ENCODE results near the gene IGFLR1. TPM values are rescaled to one million over a fixed set of nuclear protein-coding genes. Genes with fewer than 3 reads are reported as not detected.

The IGFLR1 gene
- total and polyA plus RNA-seq, 4 experiments from 2014 or later, result 93.9 to 124 (median 109) TPM

- H3K27me3 Mint-ChIP-seq, result no peaks in the 10 kb centered on the region
- H3K27me3 ChIP-seq (ENCODE audit: insufficient read depth, low read length), result no peaks in the 10 kb centered on the region
- no peak overlapping the region for H3K4me3 ChIP-seq (ENCODE audit: low read length in 2 of 2)
- H3K9me3 Mint-ChIP-seq, result peaks cover 0 to 2% (median 0%) of the 10 kb centered on the region in 8 donors
- no peak overlapping the region for H3K27ac ChIP-seq (ENCODE audit: low read depth, low read length)
- H3K4me3 Mint-ChIP-seq, result no peak overlapping the region
- POLR2A ChIA-PET (ENCODE audit: partially characterized antibody), result no interaction called here
- no peak overlapping the region for H3K27ac Mint-ChIP-seq
- H3K36me3 ChIP-seq (ENCODE audit: insufficient read depth, low read length), result peaks cover 13% of the 10 kb centered on the region
- H3K4me1 ChIP-seq (ENCODE audit: insufficient read depth, low read length), result no peaks in the 10 kb centered on the region
- peaks cover 0 to 3% (median 2%) of the 10 kb centered on the region in 4 donors for H3K4me1 Mint-ChIP-seq
- H3K36me3 Mint-ChIP-seq, result peaks cover 4 to 27% of the 10 kb centered on the region in 2 donors
- no peak for DNase-seq
- intact Hi-C loops (cut with micrococcal nuclease), result no loop called here
- H3K9me3 ChIP-seq (ENCODE audit: control insufficient read depth in 1 of 2, low read length in 2 of 2), result no peaks in the 10 kb centered on the region
- CTCF ChIA-PET (ENCODE audit: partially characterized antibody), result no interaction called here
Measured at GRCh38 chr19:35768082-35768421, 25.8 kb upstream of the IGFLR1 start.

DNA sequence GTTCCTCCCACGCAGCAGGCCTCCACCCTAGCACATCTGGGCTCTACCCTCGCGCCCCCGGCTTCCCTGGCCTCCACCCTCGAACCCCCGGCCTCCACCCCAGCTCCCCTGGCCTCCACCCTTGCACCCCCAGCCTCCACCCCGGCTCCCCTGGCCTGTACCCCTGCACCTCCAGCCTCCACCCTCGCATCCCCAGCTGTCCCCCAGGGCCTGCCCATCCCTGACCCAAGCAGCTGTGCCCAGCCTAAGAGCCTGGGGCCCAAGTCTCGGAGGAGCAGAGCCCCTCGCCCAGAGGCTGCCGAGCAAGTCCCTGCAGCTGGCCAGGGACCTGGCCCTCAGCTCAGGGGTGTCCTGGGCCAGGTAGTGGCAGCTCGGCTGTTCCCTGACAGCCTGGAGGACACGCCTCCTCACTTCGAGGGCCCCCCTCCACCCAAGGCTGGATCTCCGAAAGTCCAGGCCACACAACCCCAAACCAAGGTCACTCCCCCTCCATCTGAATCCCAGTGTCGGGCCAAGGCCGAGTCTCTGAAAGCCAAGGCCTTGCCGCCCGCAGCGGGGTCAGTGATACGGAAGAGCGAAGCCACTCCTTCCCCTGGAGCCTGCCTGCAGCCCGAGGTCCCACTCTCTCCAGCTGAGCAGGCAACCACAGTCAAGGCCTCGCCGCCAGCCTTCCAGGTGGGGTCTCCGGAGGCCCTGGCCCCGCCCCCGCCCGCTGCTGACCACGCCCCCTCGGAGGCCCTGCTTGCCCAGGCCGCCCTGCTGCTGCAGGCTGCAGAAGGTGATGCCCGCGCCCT is 25.2 kb upstream of the IGFLR1 start:
- Mint-ChIP-seq H3K9me3 (peaks cover 0 to 2% (median 0%) of the 10 kb centered on the region in 8 donors), H3K27ac (no peak overlapping the region), H3K4me1 (peaks cover 0 to 3% (median under 1%) of the 10 kb centered on the region in 4 donors), H3K36me3 (peaks cover 4 to 27% of the 10 kb centered on the region in 2 donors), H3K4me3 (no peak overlapping the region), H3K27me3 (no peaks in the 10 kb centered on the region)
- Histone ChIP-seq H3K27ac (ENCODE audit: low read depth, low read length) (no peak overlapping the region), H3K27me3 (ENCODE audit: insufficient read depth, low read length) (no peaks in the 10 kb centered on the region), H3K4me3 (ENCODE audit: low read length in 2 of 2) (no peak overlapping the region), H3K36me3 (ENCODE audit: insufficient read depth, low read length) (peaks cover 13% of the 10 kb centered on the region), H3K4me1 (ENCODE audit: insufficient read depth, low read length) (no peaks in the 10 kb centered on the region), H3K9me3 (ENCODE audit: control insufficient read depth in 1 of 2, low read length in 2 of 2) (no peaks in the 10 kb centered on the region)
- intact Hi-C loops (cut with micrococcal nuclease), result no loop called here
- POLR2A ChIA-PET (ENCODE audit: partially characterized antibody), result no interaction called here
- DNase-seq, result peak in 1 of 5 donors; percentile 35
- CTCF ChIA-PET (ENCODE audit: partially characterized antibody), result no interaction called here

GRCh38 chr19:35766571-35767104 is 24.4 kb upstream of the IGFLR1 start:
- H3K9me3 ChIP-seq (ENCODE audit: control insufficient read depth in 1 of 2, low read length in 2 of 2), result no peaks in the 10 kb centered on the region
- peaks cover 0 to 3% (median under 1%) of the 10 kb centered on the region in 4 donors for H3K4me1 Mint-ChIP-seq
- CTCF ChIA-PET (ENCODE audit: partially characterized antibody), result no interaction called here
- no peaks in the 10 kb centered on the region for H3K4me1 ChIP-seq (ENCODE audit: insufficient read depth, low read length)
- H3K27ac Mint-ChIP-seq, result no peak overlapping the region
- intact Hi-C loops (cut with micrococcal nuclease), result no loop called here
- H3K27me3 Mint-ChIP-seq, result no peaks in the 10 kb centered on the region
- H3K4me3 Mint-ChIP-seq, result no peak overlapping the region
- peaks cover 0 to 2% (median 0%) of the 10 kb centered on the region in 8 donors for H3K9me3 Mint-ChIP-seq
- POLR2A ChIA-PET (ENCODE audit: partially characterized antibody), result no interaction called here
- no peak overlapping the region for H3K4me3 ChIP-seq (ENCODE audit: low read length in 2 of 2)
- H3K27me3 ChIP-seq (ENCODE audit: insufficient read depth, low read length), result no peaks in the 10 kb centered on the region
- peak in 1 of 5 donors; percentile 35 for DNase-seq
- H3K36me3 Mint-ChIP-seq, result peaks cover 9 to 34% of the 10 kb centered on the region in 2 donors
- peaks cover 13% of the 10 kb centered on the region for H3K36me3 ChIP-seq (ENCODE audit: insufficient read depth, low read length)
- H3K27ac ChIP-seq (ENCODE audit: low read depth, low read length), result no peak overlapping the region

- H3K4me1 Mint-ChIP-seq, result peaks cover 0 to 3% (median 2%) of the 10 kb centered on the region in 4 donors
- no peak for DNase-seq
- CTCF ChIA-PET (ENCODE audit: partially characterized antibody), result no interaction called here
Measured at GRCh38 chr19:35764432-35765315, 22.4 kb upstream of the IGFLR1 start.

DNA sequence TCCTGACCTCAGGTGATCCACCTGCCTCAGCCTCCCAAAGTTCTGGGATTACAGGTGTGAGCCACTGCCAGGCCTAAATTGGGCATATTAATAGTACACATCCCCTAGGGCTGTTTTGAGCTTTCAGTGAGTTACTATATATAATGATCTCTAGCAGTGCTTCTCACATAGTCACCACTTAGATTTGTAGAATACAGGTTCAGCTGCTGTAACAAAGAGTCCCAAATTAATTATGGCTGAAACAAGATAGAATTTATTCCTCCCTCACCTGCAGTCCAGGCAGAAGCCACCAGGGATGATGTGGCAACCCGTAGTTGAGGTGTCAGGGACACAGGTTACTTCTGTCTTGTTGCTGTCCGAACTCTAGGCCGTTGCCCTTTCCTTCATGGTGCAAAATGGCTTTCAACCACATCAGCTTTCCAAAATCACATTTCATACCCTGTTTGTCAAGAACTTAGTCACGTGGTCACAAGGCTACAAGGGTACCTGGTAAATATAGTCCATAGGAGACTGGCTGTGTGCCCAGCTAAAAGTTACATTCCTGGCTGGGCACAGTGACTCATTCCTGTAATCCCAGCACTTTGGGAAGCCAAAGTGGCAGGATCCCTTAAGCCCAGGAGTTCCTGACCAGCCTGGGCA is 18.6 kb upstream of the IGFLR1 start:
- no peaks in the 10 kb centered on the region for H3K9me3 ChIP-seq (ENCODE audit: control insufficient read depth in 1 of 2, low read length in 2 of 2)
- Mint-ChIP-seq H3K36me3 (peaks cover 8 to 24% of the 10 kb centered on the region in 2 donors), H3K27ac (no peak overlapping the region), H3K9me3 (peaks cover 0 to 3% (median 0%) of the 10 kb centered on the region in 8 donors), H3K4me1 (peaks cover 14 to 34% (median 22%) of the 10 kb centered on the region in 4 donors), H3K27me3 (peaks cover 0 to 2% of the 10 kb centered on the region in 2 donors), H3K4me3 (peak overlapping the region in 1 of 8 donors; percentile 15)
- peaks cover 29% of the 10 kb centered on the region for H3K4me1 ChIP-seq (ENCODE audit: insufficient read depth, low read length)
- peaks cover 8% of the 10 kb centered on the region for H3K36me3 ChIP-seq (ENCODE audit: insufficient read depth, low read length)
- POLR2A ChIA-PET (ENCODE audit: partially characterized antibody), result interaction anchor here (0.6 to 1.3 kb wide), 6 partner anchors 9 to 1461 kb away, joined by 3 to 4 read pairs (median 4); partner anchors contain the start of genes IGFLR1 and LIN37
- no peak overlapping the region for H3K4me3 ChIP-seq (ENCODE audit: low read length in 2 of 2)
- intact Hi-C loops (cut with micrococcal nuclease), result no loop called here
- no peak overlapping the region for H3K27ac ChIP-seq (ENCODE audit: low read depth, low read length)
- CTCF ChIA-PET (ENCODE audit: partially characterized antibody), result no interaction called here
- DNase-seq, result no peak
- no peaks in the 10 kb centered on the region for H3K27me3 ChIP-seq (ENCODE audit: insufficient read depth, low read length)

More at GRCh38 chr19:35764432-35765315, 22.4 kb upstream of the IGFLR1 start:
- Histone ChIP-seq H3K4me1 (ENCODE audit: insufficient read depth, low read length) (peaks cover 3% of the 10 kb centered on the region), H3K27ac (ENCODE audit: low read depth, low read length) (no peak overlapping the region), H3K4me3 (ENCODE audit: low read length in 2 of 2) (no peak overlapping the region), H3K9me3 (ENCODE audit: control insufficient read depth in 1 of 2, low read length in 2 of 2) (no peaks in the 10 kb centered on the region), H3K27me3 (ENCODE audit: insufficient read depth, low read length) (no peaks in the 10 kb centered on the region), H3K36me3 (ENCODE audit: insufficient read depth, low read length) (peaks cover 13% of the 10 kb centered on the region)
- Mint-ChIP-seq H3K27me3 (no peaks in the 10 kb centered on the region), H3K4me3 (no peak overlapping the region), H3K36me3 (peaks cover 9 to 34% of the 10 kb centered on the region in 2 donors), H3K27ac (no peak overlapping the region), H3K9me3 (peaks cover 0 to 2% (median 0%) of the 10 kb centered on the region in 8 donors)
- POLR2A ChIA-PET (ENCODE audit: partially characterized antibody), result no interaction called here
- intact Hi-C loops (cut with micrococcal nuclease), result no loop called here

- Histone ChIP-seq H3K9me3 (ENCODE audit: control insufficient read depth in 1 of 2, low read length in 2 of 2) (no peaks in the 10 kb centered on the region), H3K4me3 (ENCODE audit: low read length in 2 of 2) (no peak overlapping the region), H3K27ac (ENCODE audit: low read depth, low read length) (no peak overlapping the region), H3K4me1 (ENCODE audit: insufficient read depth, low read length) (peaks cover 36% of the 10 kb centered on the region), H3K36me3 (ENCODE audit: insufficient read depth, low read length) (peaks cover 5% of the 10 kb centered on the region), H3K27me3 (ENCODE audit: insufficient read depth, low read length) (no peaks in the 10 kb centered on the region)
- ChIA-PET POLR2A (ENCODE audit: partially characterized antibody) (interaction anchor here (1.2 to 1.3 kb wide), 3 partner anchors 8 to 17 kb away, joined by 3 to 4 read pairs (median 4); partner anchors contain the start of genes IGFLR1 and LIN37), CTCF (ENCODE audit: partially characterized antibody) (interaction anchor here (0.6 kb wide), 1 partner anchor 62 kb away, joined by 3 read pairs; no protein-coding TSS in a partner anchor)
- Mint-ChIP-seq H3K4me3 (peak overlapping the region in 7 of 8 donors; percentile 6 to 81 (median 68)), H3K36me3 (peaks cover 10 to 17% of the 10 kb centered on the region in 2 donors), H3K27ac (peak overlapping the region in 4 of 7 donors; percentile 19 to 62 (median 35)), H3K27me3 (peaks cover 0 to 2% of the 10 kb centered on the region in 2 donors), H3K4me1 (peaks cover 17 to 40% (median 27%) of the 10 kb centered on the region in 4 donors), H3K9me3 (peaks cover 0 to 3% (median 0%) of the 10 kb centered on the region in 8 donors)
- intact Hi-C loops (cut with micrococcal nuclease), result no loop called here
- no peak for DNase-seq
Measured at GRCh38 chr19:35759697-35760096, 17.4 kb upstream of the IGFLR1 start.

Data from CD4-positive, alpha-beta memory T cell (primary cell).